HCT116 (cell line): Measurements from ENCODE around the gene ERBB4. TPM values are rescaled to one million over a fixed set of nuclear protein-coding genes. Genes with fewer than 3 reads are reported as not detected.

Source experiments
- ATAC-seq: fragments of 200-7000 bp; cut with Tn5 transposase; 2 replicates; pipeline ENCODE4 v1.9.1; 2020; ENCODE audit warnings: mild to moderate bottlenecking, moderate library complexity
- BruUV-seq: library from RNA; stranded (reverse); fragments of 400-500 nt; replicated peaks from 2 replicates; lab custom pipeline; 2021; lab: Mats Ljungman, UMichigan
- CTCF ChIA-PET: fragments of 300-600 bp; sonication (Branson Sonifier 250); formaldehyde crosslinking; loops from one replicate; lab custom pipeline; 2021; ENCODE audit warnings: antibody characterized with exemption; lab: Charles Lee
- POLR2A ChIA-PET: fragments of 300-600, 350-600 bp; sonication (Branson Sonifier 250); formaldehyde crosslinking; loops from one replicate; lab custom pipeline; 2021; ENCODE audit warnings: antibody characterized with exemption; lab: Charles Lee
- RAD21 ChIA-PET, 2 experiments: fragments of 300-600 bp; sonication (Branson Sonifier 250); formaldehyde crosslinking; loops; one replicate each; lab custom pipeline; 2023; ENCODE audit warnings: low total read pairs in 2 of 2; ENCODE audit not compliant: uncharacterized antibody in 2 of 2, unreplicated experiment in 2 of 2, low non-redundant PET in 1 of 2; lab: Charles Lee
- DNase-seq: peaks from one replicate; pipeline ENCODE4 v3.0.0-alpha.2; 2010; ENCODE audit warnings: low read depth, low spot score
- H2AFZ ChIP-seq: fragments of 200-600 bp; shearing (Covaris generic), sonication (generic); 2 replicates; pipeline ENCODE4 v1.6.1; 2017; ENCODE audit warnings: low read depth, mixed run types, mixed read lengths, antibody characterized with exemption, low read length; ENCODE audit not compliant: poor library complexity, severe bottlenecking
- H3K27ac ChIP-seq: 2 replicates; pipeline ENCODE4 v1.5.1; 2012; ENCODE audit warnings: low read depth, low read length
- H3K27me3 ChIP-seq: fragments of 200-600 bp; sonication (generic); 2 replicates; pipeline ENCODE4 v1.6.1; 2016; ENCODE audit warnings: mixed run types, low read length, mixed read lengths; ENCODE audit not compliant: insufficient read depth
- H3K36me3 ChIP-seq, 2 experiments: fragments of 200-500 bp in 1 of 2; fragments of 200-600 bp in 1 of 2; sonication (Bioruptor generic) in 1 of 2; sonication (generic) in 1 of 2; 2 replicates each; pipeline versions ENCODE4 v1.5.1 to v1.6.1; 2014 to 2016; ENCODE audit warnings: low read length in 2 of 2, inconsistent platforms in 1 of 2, mixed read lengths in 1 of 2, mixed run types in 1 of 2; ENCODE audit not compliant: insufficient read depth in 2 of 2, control insufficient read depth in 1 of 2
- H3K4me1 ChIP-seq, 2 experiments: fragments of 200-600 bp in 1 of 2; sonication (generic) in 1 of 2; 2 replicates each; pipeline versions ENCODE4 v1.5.1 to v1.6.1; 2012 to 2017; ENCODE audit warnings: low read length in 2 of 2, inconsistent platforms in 1 of 2, mild to moderate bottlenecking in 1 of 2, mixed read lengths in 1 of 2, mixed run types in 1 of 2, moderate library complexity in 1 of 2; ENCODE audit not compliant: insufficient read depth in 2 of 2, control insufficient read depth in 1 of 2
- H3K4me2 ChIP-seq: fragments of 200-600 bp; sonication (generic); 2 replicates; pipeline ENCODE4 v1.6.1; 2017; ENCODE audit warnings: mixed run types, low read length, mixed read lengths
- H3K4me3 ChIP-seq, 2 experiments: fragments of 200-600 bp in 1 of 2; sonication (generic) in 1 of 2; replicated peaks in 1 of 2; 2 replicates each; pipeline ENCODE4 v1.5.1; 2011 to 2016; ENCODE audit warnings: low read length in 2 of 2, control low read depth in 1 of 2, low read depth in 1 of 2, mild to moderate bottlenecking in 1 of 2, mixed read lengths in 1 of 2, mixed run types in 1 of 2
- H3K79me2 ChIP-seq: fragments of 200-600 bp; sonication (generic); 2 replicates; pipeline ENCODE4 v1.6.1; 2017; ENCODE audit warnings: mild to moderate bottlenecking, mixed run types, low read length, moderate library complexity, mixed read lengths; ENCODE audit not compliant: insufficient read depth
- H3K9ac ChIP-seq: fragments of 200-600 bp; sonication (generic); 2 replicates; pipeline ENCODE4 v1.6.1; 2016; ENCODE audit warnings: low read length, mixed read lengths
- H3K9me2 ChIP-seq: fragments of 200-600 bp; sonication (generic), shearing (Covaris generic); 2 replicates; pipeline ENCODE4 v1.6.1; 2017; ENCODE audit warnings: mixed run types, mild to moderate bottlenecking, moderate library complexity; ENCODE audit not compliant: insufficient read depth
- H3K9me3 ChIP-seq, 2 experiments: fragments of 200-500 bp in 1 of 2; fragments of 200-600 bp in 1 of 2; sonication (Bioruptor generic) in 1 of 2; sonication (generic) in 1 of 2; 2 replicates each; pipeline ENCODE4 v1.6.1; 2014 to 2017; ENCODE audit warnings: low read length in 2 of 2, mixed read lengths in 2 of 2, inconsistent platforms in 1 of 2, low read depth in 1 of 2, mild to moderate bottlenecking in 1 of 2, mixed run types in 1 of 2, moderate library complexity in 1 of 2; ENCODE audit not compliant: control insufficient read depth in 1 of 2, insufficient read depth in 1 of 2
- H4K20me1 ChIP-seq: fragments of 200-600 bp; sonication (generic), shearing (Covaris generic); 2 replicates; pipeline ENCODE4 v1.6.1; 2017; ENCODE audit warnings: mixed run types, mild to moderate bottlenecking, moderate library complexity; ENCODE audit not compliant: insufficient read depth
- CBX3 ChIP-seq: IDR thresholded peaks from 2 replicates; pipeline ENCODE4 v1.6.1; 2012; ENCODE audit warnings: low read depth
- EGR1 ChIP-seq: IDR thresholded peaks from 2 replicates; pipeline ENCODE4 v1.6.1; 2012; ENCODE audit warnings: low read depth
- EZH2 ChIP-seq: fragments of 200-600 bp; sonication (generic); IDR thresholded peaks from 2 replicates; pipeline ENCODE4 v1.6.1; 2017; ENCODE audit warnings: antibody characterized with exemption, mixed run types
- EZH2phosphoT487 ChIP-seq: fragments of 200-600 bp; IDR thresholded peaks from 2 replicates; pipeline ENCODE4 v1.6.1; 2018; ENCODE audit warnings: antibody characterized with exemption, borderline replicate concordance
- FOSL1 ChIP-seq: IDR thresholded peaks from 2 replicates; pipeline ENCODE4 v1.6.1; 2012; ENCODE audit warnings: low read depth
- JUND ChIP-seq: IDR thresholded peaks from 2 replicates; pipeline ENCODE4 v1.6.1; 2012
- POLR2A ChIP-seq: IDR thresholded peaks from 2 replicates; pipeline ENCODE4 v1.7.0; 2011; ENCODE audit warnings: borderline replicate concordance; ENCODE audit not compliant: insufficient read depth, insufficient read length; ENCODE audit errors: extremely low read depth
- POLR2AphosphoS5 ChIP-seq: IDR thresholded peaks from 2 replicates; pipeline ENCODE4 v1.6.1; 2011; ENCODE audit warnings: mild to moderate bottlenecking, low read depth, low read length, moderate library complexity
- RAD21 ChIP-seq: IDR thresholded peaks from 2 replicates; pipeline ENCODE4 v1.6.1; 2012; ENCODE audit warnings: low read depth, mild to moderate bottlenecking
- SP1 ChIP-seq: IDR thresholded peaks from 2 replicates; pipeline ENCODE4 v1.6.1; 2012; ENCODE audit warnings: low read depth
- SRF ChIP-seq: IDR thresholded peaks from 2 replicates; pipeline ENCODE4 v1.6.1; 2012; ENCODE audit warnings: low read depth
- TCF7L2 ChIP-seq: IDR thresholded peaks from 2 replicates; pipeline ENCODE4 v1.7.0; 2011; ENCODE audit warnings: borderline replicate concordance, inconsistent platforms; ENCODE audit not compliant: insufficient read depth, insufficient read length; ENCODE audit errors: extremely low read depth
- YY1 ChIP-seq: IDR thresholded peaks from 2 replicates; pipeline ENCODE4 v1.6.1; 2011; ENCODE audit warnings: low read length, low read depth, moderate library complexity, mild to moderate bottlenecking; ENCODE audit not compliant: insufficient replicate concordance; ENCODE audit errors: extremely low read depth
- ZFX ChIP-seq: fragments of 450-650 bp; IDR thresholded peaks from 2 replicates; pipeline ENCODE4 v1.6.1; 2017
- ZNF274 ChIP-seq: fragments of 200-500 bp; sonication (Bioruptor generic); IDR thresholded peaks from 2 replicates; pipeline ENCODE4 v1.6.1; 2014; ENCODE audit warnings: mild to moderate bottlenecking, low read depth, low read length, inconsistent platforms
- intact Hi-C: fragments of 100-400 bp; cut with micrococcal nuclease; formaldehyde crosslinking; loops from 2 replicates; pipeline ENCODE4 v1.10.0; 2022
- total RNA-seq: library from RNA; stranded (reverse); gene quantifications from one replicate; pipeline ENCODE4 v1.2.1, GENCODE V29; 2021; ENCODE audit not compliant: unreplicated experiment
- TF ChIP-seq, protein P1 (sequence below): IDR thresholded peaks from 2 replicates; pipeline ENCODE4 v1.6.1; 2012
- TF ChIP-seq, protein P2 (sequence below): IDR thresholded peaks from 2 replicates; pipeline ENCODE4 v1.6.1; 2012
- TF ChIP-seq, protein P3 (sequence below), 3 experiments: fragments of 200-600 bp in 1 of 3; sonication (generic) in 1 of 3; IDR thresholded peaks in 2 of 3; conservative IDR thresholded peaks in 1 of 3; 2 replicates each; pipeline ENCODE4 v1.5.1; 2012 to 2017; ENCODE audit warnings: low read depth in 2 of 3, low read length in 2 of 3, antibody characterized with exemption in 1 of 3, borderline replicate concordance in 1 of 3, control low read depth in 1 of 3, mild to moderate bottlenecking in 1 of 3, mixed read lengths in 1 of 3, mixed run types in 1 of 3, moderate library complexity in 1 of 3; ENCODE audit not compliant: insufficient read depth in 1 of 3

The ERBB4 gene
- total RNA-seq, 1 experiment from 2014 or later: 0.10 TPM

DNA sequence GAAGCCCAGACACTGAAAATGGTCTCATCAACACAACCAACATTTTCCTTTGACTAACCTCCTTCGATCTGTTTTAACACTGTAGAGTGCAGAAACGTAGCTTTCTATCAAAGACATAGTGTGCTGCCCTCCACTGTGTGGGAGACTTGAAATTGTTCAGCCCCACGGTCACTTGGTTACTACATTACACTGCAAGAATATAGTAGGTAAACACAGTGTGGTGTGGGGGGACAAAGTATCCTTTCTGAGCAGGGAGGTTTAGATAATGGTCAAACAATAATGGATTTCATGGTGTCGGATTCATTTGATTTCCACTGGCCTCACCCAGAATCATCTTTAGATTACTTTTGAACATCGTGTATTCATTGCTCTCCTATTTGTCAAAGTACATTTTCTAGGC, 181.0 kb downstream of the ERBB4 start:
- DNase-seq: no peak
- BruUV-seq: no TSS peak
- Histone ChIP-seq H3K4me1 (no peaks in the 10 kb centered on the region), H3K27ac (no peak overlapping the region), H3K79me2 (no peaks in the 10 kb centered on the region), H3K9me2 (no peaks in the 10 kb centered on the region), H3K27me3 (no peaks in the 10 kb centered on the region), H4K20me1 (no peaks in the 10 kb centered on the region), H3K9ac (no peak overlapping the region), H3K4me2 (no peak overlapping the region), H3K4me3 (no peak overlapping the region), H3K36me3 (no peaks in the 10 kb centered on the region), H3K9me3 (no peaks in the 10 kb centered on the region), H2AFZ (no peak overlapping the region)
- intact Hi-C loops: no loop called here
- POLR2A ChIA-PET: no interaction called here
- no peak for ATAC-seq
- TF ChIP-seq POLR2AphosphoS5 (no peak), EZH2phosphoT487 (no peak), YY1 (no peak), JUND (no peak), ZNF274 (no peak), ZFX (no peak), SRF (no peak), CBX3 (no peak), FOSL1 (no peak), EZH2 (no peak)
- TF ChIP-seq, protein P1, sequence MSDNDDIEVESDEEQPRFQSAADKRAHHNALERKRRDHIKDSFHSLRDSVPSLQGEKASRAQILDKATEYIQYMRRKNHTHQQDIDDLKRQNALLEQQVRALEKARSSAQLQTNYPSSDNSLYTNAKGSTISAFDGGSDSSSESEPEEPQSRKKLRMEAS: no peak
- TF ChIP-seq, protein P2, sequence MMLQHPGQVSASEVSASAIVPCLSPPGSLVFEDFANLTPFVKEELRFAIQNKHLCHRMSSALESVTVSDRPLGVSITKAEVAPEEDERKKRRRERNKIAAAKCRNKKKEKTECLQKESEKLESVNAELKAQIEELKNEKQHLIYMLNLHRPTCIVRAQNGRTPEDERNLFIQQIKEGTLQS: no peak
- RAD21 ChIA-PET: no interaction called here
- CTCF ChIA-PET: no interaction called here

DNA sequence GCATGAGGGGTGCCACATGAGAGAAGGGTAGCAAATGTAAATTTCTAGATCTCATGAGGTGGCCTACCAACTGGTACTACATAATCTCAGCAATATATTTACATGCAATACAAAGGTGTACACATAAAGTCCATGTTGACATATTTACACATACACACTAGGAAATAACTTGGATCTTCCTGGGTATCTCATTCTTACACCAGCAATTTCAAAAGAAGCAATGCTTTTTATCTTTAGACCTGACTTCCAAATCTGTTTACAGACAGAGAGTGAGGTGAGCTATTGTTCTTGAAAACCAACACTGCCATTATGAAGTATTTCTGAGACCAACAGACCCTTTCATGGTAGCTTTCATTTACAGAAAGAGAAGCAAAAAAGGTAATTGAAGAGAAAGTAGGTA, 184.2 kb downstream of the ERBB4 start:
- no peaks in the 10 kb centered on the region for H3K9me2 ChIP-seq
- H2AFZ ChIP-seq: no peak overlapping the region
- POLR2A ChIA-PET: no interaction called here
- H3K79me2 ChIP-seq: no peaks in the 10 kb centered on the region
- H3K9ac ChIP-seq: no peak overlapping the region
- CTCF ChIA-PET: no interaction called here
- ATAC-seq (no peak), DNase-seq (no peak)
- H3K27me3 ChIP-seq: no peaks in the 10 kb centered on the region
- BruUV-seq: no TSS peak
- H3K27ac ChIP-seq: no peak overlapping the region
- intact Hi-C loops: no loop called here
- no peaks in the 10 kb centered on the region for H3K4me1 ChIP-seq
- no peaks in the 10 kb centered on the region for H4K20me1 ChIP-seq
- no peak overlapping the region for H3K4me2 ChIP-seq
- no peaks in the 10 kb centered on the region for H3K9me3 ChIP-seq
- RAD21 ChIA-PET: no interaction called here
- H3K36me3 ChIP-seq: no peaks in the 10 kb centered on the region
- no peak overlapping the region for H3K4me3 ChIP-seq
- TF ChIP-seq EZH2 (no peak), EGR1 (no peak), POLR2AphosphoS5 (no peak), TCF7L2 (no peak), CBX3 (no peak), EZH2phosphoT487 (no peak), POLR2A (no peak), FOSL1 (no peak), SP1 (no peak), RAD21 (no peak), SRF (no peak)
- TF ChIP-seq, protein P3, sequence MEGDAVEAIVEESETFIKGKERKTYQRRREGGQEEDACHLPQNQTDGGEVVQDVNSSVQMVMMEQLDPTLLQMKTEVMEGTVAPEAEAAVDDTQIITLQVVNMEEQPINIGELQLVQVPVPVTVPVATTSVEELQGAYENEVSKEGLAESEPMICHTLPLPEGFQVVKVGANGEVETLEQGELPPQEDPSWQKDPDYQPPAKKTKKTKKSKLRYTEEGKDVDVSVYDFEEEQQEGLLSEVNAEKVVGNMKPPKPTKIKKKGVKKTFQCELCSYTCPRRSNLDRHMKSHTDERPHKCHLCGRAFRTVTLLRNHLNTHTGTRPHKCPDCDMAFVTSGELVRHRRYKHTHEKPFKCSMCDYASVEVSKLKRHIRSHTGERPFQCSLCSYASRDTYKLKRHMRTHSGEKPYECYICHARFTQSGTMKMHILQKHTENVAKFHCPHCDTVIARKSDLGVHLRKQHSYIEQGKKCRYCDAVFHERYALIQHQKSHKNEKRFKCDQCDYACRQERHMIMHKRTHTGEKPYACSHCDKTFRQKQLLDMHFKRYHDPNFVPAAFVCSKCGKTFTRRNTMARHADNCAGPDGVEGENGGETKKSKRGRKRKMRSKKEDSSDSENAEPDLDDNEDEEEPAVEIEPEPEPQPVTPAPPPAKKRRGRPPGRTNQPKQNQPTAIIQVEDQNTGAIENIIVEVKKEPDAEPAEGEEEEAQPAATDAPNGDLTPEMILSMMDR (IDR thresholded peaks at IDR 0.05 in 2 of 3, conservative IDR thresholded peaks at IDR 0.05 in 1 of 3; ENCODE audit: borderline replicate concordance in 1 of 3, insufficient read depth in 1 of 3, low read depth in 2 of 3, low read length in 2 of 3): no peak
- TF ChIP-seq, protein P1: no peak
- TF ChIP-seq, protein P2: no peak
